GM20000 (cell line): ENCODE results near the gene MOCS3.

ENCODE experiments used
- DNase-seq: peaks from one replicate; pipeline ENCODE4 v3.0.0; 2012; ENCODE audit warnings: low spot score
- CTCF ChIP-seq: IDR thresholded peaks from 2 replicates; pipeline ENCODE4 v1.5.1; 2012; ENCODE audit warnings: mild to moderate bottlenecking, control low read depth; ENCODE audit errors: extremely low read depth, missing control alignments

Gene MOCS3

GRCh38 chr20:50958615-50959542 lies at the start of gene MOCS3:
Gene MOCS3, plus strand, starts transcription at chr20:50958818. Its CDS starts 25 bp downstream, at chr20:50958843.
- peak; percentile 85 for DNase-seq
- TF ChIP-seq CTCF: no peak

- no peak for TF ChIP-seq CTCF
- no peak for DNase-seq
Observed at GRCh38 chr20:50909413-50909812, 49.2 kb upstream of the MOCS3 start.

GRCh38 chr20:50911030-50911429 lies 47.6 kb upstream of the MOCS3 start:
- DNase-seq: no peak

GRCh38 chr20:50911716-50912115 lies 46.9 kb upstream of the MOCS3 start:
- TF ChIP-seq CTCF: no peak
- peak; percentile 25 for DNase-seq

More at GRCh38 chr20:50911030-50911429, 47.6 kb upstream of the MOCS3 start:
- TF ChIP-seq CTCF: no peak

GRCh38 chr20:50913690-50914375 lies 44.8 kb upstream of the MOCS3 start:
- TF ChIP-seq CTCF: no peak
- DNase-seq: no peak

- DNase-seq: no peak
- no peak for TF ChIP-seq CTCF
Observed at GRCh38 chr20:50915424-50915823, 43.2 kb upstream of the MOCS3 start.

- TF ChIP-seq CTCF: no peak
- no peak for DNase-seq
Observed at GRCh38 chr20:50916257-50916656, 42.4 kb upstream of the MOCS3 start.
